ENCODE data around the gene NARS2.
A peak's percentile ranks its signal among the peaks of the same experiment; 100 is the strongest.
"Not testable (repeated sequence)": the region's sequence is repeated elsewhere in the genome, so short reads cannot be mapped to it uniquely, and the experiment has no call there.

Gene NARS2

GRCh38 chr11:78573681-78574080, 983 bp downstream of the NARS2 start:
- no peak for DNase-seq

- no peak for DNase-seq
Measured at GRCh38 chr11:78573271-78573670, 1.4 kb downstream of the NARS2 start.

GRCh38 chr11:78572394-78572793, 2.3 kb downstream of the NARS2 start:
- DNase-seq: no peak

- DNase-seq: no peak
Measured at GRCh38 chr11:78570031-78570430, 4.6 kb downstream of the NARS2 start.

GRCh38 chr11:78567209-78567608, 7.5 kb downstream of the NARS2 start:
- no peak for DNase-seq

GRCh38 chr11:78564490-78565467, 9.9 kb downstream of the NARS2 start:
- DNase-seq: peak in 1 of 2 donors; percentile 45

GRCh38 chr11:78564037-78564436, 10.6 kb downstream of the NARS2 start:
- not testable (repeated sequence) for DNase-seq

- not testable (repeated sequence) for DNase-seq
Measured at GRCh38 chr11:78563090-78563489, 11.6 kb downstream of the NARS2 start.

- no peak for DNase-seq
Measured at GRCh38 chr11:78562398-78562797, 12.3 kb downstream of the NARS2 start.

GRCh38 chr11:78560826-78561484, 13.7 kb downstream of the NARS2 start:
- DNase-seq: no peak

- DNase-seq: no peak
Measured at GRCh38 chr11:78560153-78560552, 14.5 kb downstream of the NARS2 start.

- DNase-seq: no peak
Measured at GRCh38 chr11:78557236-78557635, 17.4 kb downstream of the NARS2 start.

GRCh38 chr11:78555592-78555991, 19.1 kb downstream of the NARS2 start:
- DNase-seq: no peak

- no peak for DNase-seq
Measured at GRCh38 chr11:78552881-78553280, 21.8 kb downstream of the NARS2 start.

GRCh38 chr11:78552139-78552538, 22.5 kb downstream of the NARS2 start:
- DNase-seq: not testable (repeated sequence)

GRCh38 chr11:78551066-78551465, 23.6 kb downstream of the NARS2 start:
- no peak for DNase-seq

GRCh38 chr11:78549624-78550409, 24.8 kb downstream of the NARS2 start:
- DNase-seq: no peak

GRCh38 chr11:78548911-78549590, 25.6 kb downstream of the NARS2 start:
- DNase-seq: no peak

- no peak for DNase-seq
Measured at GRCh38 chr11:78547931-78548705, 26.5 kb downstream of the NARS2 start.

GRCh38 chr11:78542007-78542406, 32.7 kb downstream of the NARS2 start:
- DNase-seq: no peak

GRCh38 chr11:78541537-78541936, 33.1 kb downstream of the NARS2 start:
- DNase-seq: no peak

- DNase-seq: no peak
Measured at GRCh38 chr11:78540256-78540655, 34.4 kb downstream of the NARS2 start.
